ENCODE measurements around the gene DCDC2C. TPM values are rescaled to one million over a fixed set of nuclear protein-coding genes. Genes with fewer than 3 reads are reported as not detected.
A peak's percentile ranks its signal among the peaks of the same experiment; 100 is the strongest.

The DCDC2C gene
- total RNA-seq, 1 experiment from 2014 or later: not detected

DNA sequence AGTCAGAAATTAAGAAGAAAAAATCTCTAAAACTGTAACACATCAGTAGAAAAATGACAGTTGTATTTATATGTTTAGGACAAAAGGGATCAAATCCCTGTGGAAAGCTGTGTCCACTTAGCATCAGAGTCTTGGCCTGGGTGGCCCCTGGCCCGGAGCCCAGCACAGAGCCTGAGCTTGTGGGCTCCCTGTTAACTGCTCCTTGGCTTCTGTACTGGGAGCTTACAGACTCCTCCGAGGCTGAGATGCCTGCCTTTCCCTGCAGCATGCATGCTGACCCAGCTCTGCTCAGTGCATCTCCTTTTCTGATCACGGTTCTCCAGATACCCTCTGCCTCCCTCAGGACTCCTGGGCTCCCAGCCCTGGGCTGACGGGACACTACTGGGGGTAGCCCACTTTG lies 98.1 kb downstream of the DCDC2C start:
- ChIA-PET POLR2A (ENCODE audit: unreplicated experiment) (no interaction called here), CTCF (no interaction called here)
- H3K9me3 ChIP-seq (ENCODE audit: low read length): no peaks in the 10 kb centered on the region
- H3K4me2 ChIP-seq (ENCODE audit: low read length): no peak overlapping the region
- ATAC-seq: no peak
- no peaks in the 10 kb centered on the region for H3K9me2 ChIP-seq (replicated peaks; ENCODE audit: low read length)
- intact Hi-C loops (cut with micrococcal nuclease): no loop called here
- H3K9ac ChIP-seq (ENCODE audit: low read length): no peak overlapping the region
- TF ChIP-seq, protein P1, sequence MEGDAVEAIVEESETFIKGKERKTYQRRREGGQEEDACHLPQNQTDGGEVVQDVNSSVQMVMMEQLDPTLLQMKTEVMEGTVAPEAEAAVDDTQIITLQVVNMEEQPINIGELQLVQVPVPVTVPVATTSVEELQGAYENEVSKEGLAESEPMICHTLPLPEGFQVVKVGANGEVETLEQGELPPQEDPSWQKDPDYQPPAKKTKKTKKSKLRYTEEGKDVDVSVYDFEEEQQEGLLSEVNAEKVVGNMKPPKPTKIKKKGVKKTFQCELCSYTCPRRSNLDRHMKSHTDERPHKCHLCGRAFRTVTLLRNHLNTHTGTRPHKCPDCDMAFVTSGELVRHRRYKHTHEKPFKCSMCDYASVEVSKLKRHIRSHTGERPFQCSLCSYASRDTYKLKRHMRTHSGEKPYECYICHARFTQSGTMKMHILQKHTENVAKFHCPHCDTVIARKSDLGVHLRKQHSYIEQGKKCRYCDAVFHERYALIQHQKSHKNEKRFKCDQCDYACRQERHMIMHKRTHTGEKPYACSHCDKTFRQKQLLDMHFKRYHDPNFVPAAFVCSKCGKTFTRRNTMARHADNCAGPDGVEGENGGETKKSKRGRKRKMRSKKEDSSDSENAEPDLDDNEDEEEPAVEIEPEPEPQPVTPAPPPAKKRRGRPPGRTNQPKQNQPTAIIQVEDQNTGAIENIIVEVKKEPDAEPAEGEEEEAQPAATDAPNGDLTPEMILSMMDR (conservative IDR thresholded peaks at IDR 0.05; ENCODE audit: low read depth, low read length): no peak
- no peak for TF ChIP-seq EZH2 (IDR thresholded peaks at IDR 0.05; ENCODE audit: low read length, unreplicated experiment)
- no peak for TF ChIP-seq EZH2phosphoT487 (IDR thresholded peaks at IDR 0.05; ENCODE audit: borderline replicate concordance, low read length)
- H3K27ac ChIP-seq (ENCODE audit: low read length): no peak overlapping the region
- H3K36me3 ChIP-seq (ENCODE audit: low read depth, low read length): no peaks in the 10 kb centered on the region
- no TSS peak for BruUV-seq (replicated peaks)
- no peak overlapping the region for H3K4me3 ChIP-seq (ENCODE audit: low read length)
- H3K27me3 ChIP-seq (ENCODE audit: low read length): peaks cover 10% of the 10 kb centered on the region; the same call in 1 of the 2 replicates
- H4K20me1 ChIP-seq (ENCODE audit: low read length): no peaks in the 10 kb centered on the region
- H3K79me2 ChIP-seq (ENCODE audit: low read length): no peaks in the 10 kb centered on the region
- H2AFZ ChIP-seq (ENCODE audit: low read length): no peak overlapping the region
- H3K4me1 ChIP-seq (ENCODE audit: insufficient read depth, low read length): no peaks in the 10 kb centered on the region
- H3F3A ChIP-seq (ENCODE audit: low read length, unreplicated experiment): no peaks in the 10 kb centered on the region
- no peak for DNase-seq

DNA sequence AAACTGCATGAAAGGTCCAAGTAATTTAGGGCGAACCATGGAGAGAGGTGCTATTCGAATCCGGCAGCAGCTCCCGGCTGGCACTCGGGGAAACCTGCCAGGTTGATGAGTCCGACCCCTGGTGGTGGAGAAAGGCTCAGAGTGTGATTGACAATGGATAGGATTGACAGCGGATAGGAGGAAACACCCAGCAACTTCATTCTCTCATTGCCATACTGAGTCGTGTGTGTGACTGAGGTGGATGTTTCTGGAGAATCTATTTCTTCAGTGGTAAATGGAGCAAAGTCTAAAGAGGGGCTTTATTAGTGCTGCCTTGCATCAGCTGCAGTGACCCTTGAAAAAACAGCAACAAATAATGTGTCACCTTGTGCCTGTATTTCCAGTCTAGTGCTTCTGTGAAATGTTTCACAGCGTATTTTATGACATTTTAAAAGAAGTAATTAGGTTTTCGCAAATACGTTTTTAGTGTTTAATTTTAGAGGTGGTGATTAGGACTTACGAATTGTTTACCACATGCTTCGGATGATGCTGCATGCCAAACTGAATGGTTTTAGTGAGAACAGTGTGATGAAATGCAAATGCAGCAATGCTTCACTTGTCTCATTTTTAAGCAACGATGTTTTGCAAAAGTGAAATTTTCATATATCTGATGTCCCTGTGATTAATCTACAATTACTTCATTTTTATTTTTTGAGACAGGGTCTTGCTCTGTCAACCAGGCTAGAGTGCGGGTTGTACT lies 102.0 kb downstream of the DCDC2C start:
- no peak overlapping the region for H3K9ac ChIP-seq (ENCODE audit: low read length)
- no peaks in the 10 kb centered on the region for H3K79me2 ChIP-seq (ENCODE audit: low read length)
- ChIA-PET CTCF (interaction anchor here (0.6 to 0.8 kb wide), 4 partner anchors 20 to 113 kb away, joined by 3 to 13 read pairs (median 5); no protein-coding TSS in a partner anchor), POLR2A (ENCODE audit: unreplicated experiment) (no interaction called here)
- no peaks in the 10 kb centered on the region for H3K9me3 ChIP-seq (ENCODE audit: low read length)
- H3K27me3 ChIP-seq (ENCODE audit: low read length): peaks cover 10% of the 10 kb centered on the region; the same call in 1 of the 2 replicates
- H3K4me2 ChIP-seq (ENCODE audit: low read length): no peak overlapping the region
- no peaks in the 10 kb centered on the region for H4K20me1 ChIP-seq (ENCODE audit: low read length)
- no peaks in the 10 kb centered on the region for H3F3A ChIP-seq (ENCODE audit: low read length, unreplicated experiment)
- TF ChIP-seq EZH2 (IDR thresholded peaks at IDR 0.05; ENCODE audit: low read length, unreplicated experiment) (no peak), EZH2phosphoT487 (IDR thresholded peaks at IDR 0.05; ENCODE audit: borderline replicate concordance, low read length) (no peak)
- TF ChIP-seq, protein P1 (conservative IDR thresholded peaks at IDR 0.05; ENCODE audit: low read depth, low read length): peak; percentile 80
- no peak overlapping the region for H3K4me3 ChIP-seq (ENCODE audit: low read length)
- no peaks in the 10 kb centered on the region for H3K36me3 ChIP-seq (ENCODE audit: low read depth, low read length)
- ATAC-seq (peak; percentile 85), DNase-seq (peak; percentile 70)
- BruUV-seq (replicated peaks): no TSS peak
- intact Hi-C loops (cut with micrococcal nuclease): loop anchor here (1.0 to 2.0 kb wide), 2 partner anchors 67 to 77 kb away; no protein-coding TSS in a partner anchor
- H3K27ac ChIP-seq (ENCODE audit: low read length): no peak overlapping the region
- no peak overlapping the region for H2AFZ ChIP-seq (ENCODE audit: low read length)
- no peaks in the 10 kb centered on the region for H3K4me1 ChIP-seq (ENCODE audit: insufficient read depth, low read length)
- no peaks in the 10 kb centered on the region for H3K9me2 ChIP-seq (replicated peaks; ENCODE audit: low read length)

DNA sequence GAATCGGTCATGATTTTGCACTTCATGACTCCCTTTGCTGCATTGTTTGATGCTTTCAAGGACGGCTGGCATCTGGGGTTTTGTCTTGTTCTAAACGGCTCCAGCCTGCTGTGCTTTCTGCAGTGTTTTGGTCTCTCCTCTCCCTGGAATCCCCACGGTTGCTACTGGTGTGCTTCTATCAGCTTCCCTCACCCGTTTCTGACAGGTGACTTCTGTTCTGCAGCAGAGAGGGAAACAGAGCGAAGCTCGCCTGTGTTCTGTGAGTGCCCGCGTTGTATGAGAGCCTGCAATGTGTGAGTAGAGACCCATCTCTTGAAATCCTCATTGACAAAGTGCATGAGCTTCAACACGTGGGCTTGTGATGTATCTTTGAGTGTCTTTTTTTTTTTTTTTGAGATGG lies 102.8 kb downstream of the DCDC2C start:
- no TSS peak for BruUV-seq (replicated peaks)
- CTCF ChIA-PET: no interaction called here
- Histone ChIP-seq H3K4me2 (ENCODE audit: low read length) (no peak overlapping the region), H4K20me1 (ENCODE audit: low read length) (no peaks in the 10 kb centered on the region), H3K36me3 (ENCODE audit: low read depth, low read length) (no peaks in the 10 kb centered on the region), H3K9ac (ENCODE audit: low read length) (no peak overlapping the region), H2AFZ (ENCODE audit: low read length) (no peak overlapping the region), H3K4me1 (ENCODE audit: insufficient read depth, low read length) (no peaks in the 10 kb centered on the region), H3K27ac (ENCODE audit: low read length) (no peak overlapping the region), H3K79me2 (ENCODE audit: low read length) (no peaks in the 10 kb centered on the region), H3K4me3 (ENCODE audit: low read length) (no peak overlapping the region), H3K9me2 (replicated peaks; ENCODE audit: low read length) (no peaks in the 10 kb centered on the region), H3K9me3 (ENCODE audit: low read length) (no peaks in the 10 kb centered on the region), H3F3A (ENCODE audit: low read length, unreplicated experiment) (no peaks in the 10 kb centered on the region), H3K27me3 (ENCODE audit: low read length) (peaks cover 4% of the 10 kb centered on the region; the same call in 1 of the 2 replicates)
- DNase-seq (no peak), ATAC-seq (no peak)
- POLR2A ChIA-PET (ENCODE audit: unreplicated experiment): no interaction called here
- intact Hi-C loops (cut with micrococcal nuclease): no loop called here
- no peak for TF ChIP-seq EZH2 (IDR thresholded peaks at IDR 0.05; ENCODE audit: low read length, unreplicated experiment)
- TF ChIP-seq EZH2phosphoT487 (IDR thresholded peaks at IDR 0.05; ENCODE audit: borderline replicate concordance, low read length): no peak
- TF ChIP-seq, protein P1 (conservative IDR thresholded peaks at IDR 0.05; ENCODE audit: low read depth, low read length): no peak
